ENCODE measurements around the gene CA10. TPM values are rescaled to one million over a fixed set of nuclear protein-coding genes. Genes with fewer than 3 reads are reported as not detected.

Gene CA10
- total and polyA plus RNA-seq, 9 of the 15 experiments (the other 6 are each of a cell fraction or from before 2014, with no cell fraction given) = not detected

DNA sequence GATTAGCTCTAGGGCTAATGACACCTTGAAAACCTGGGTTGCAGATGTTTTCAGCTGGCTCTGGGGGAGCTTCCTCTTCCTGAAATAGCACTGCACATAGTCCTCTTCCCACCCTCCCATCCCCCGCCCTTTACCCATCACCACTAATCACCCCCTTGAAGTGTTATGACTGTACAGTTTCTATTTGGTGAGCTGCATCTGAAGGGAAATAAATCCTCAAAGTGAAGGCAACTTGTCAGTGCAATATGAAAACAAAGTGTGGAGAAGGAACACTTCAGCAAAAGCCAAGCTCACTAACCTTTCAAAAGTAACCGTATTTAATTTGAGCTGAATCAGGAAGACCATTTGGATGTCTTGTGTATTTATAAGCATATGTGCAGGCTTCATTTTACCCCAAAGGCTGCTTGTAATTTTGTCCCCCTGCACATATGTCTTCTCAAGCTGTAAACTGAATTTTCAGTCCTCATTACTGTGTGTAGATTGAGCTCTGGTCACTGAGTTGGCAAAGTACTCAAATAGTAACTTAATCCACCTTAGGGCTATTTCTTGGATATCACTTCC, 44.1 kb upstream of the CA10 start:
- Histone ChIP-seq H3K9me3 (replicated peaks; ENCODE audit: control insufficient read depth, insufficient read depth, low read depth, low read length) (0 out of 2 replicates have a peak, but pooled peaks cover 2% of the 10 kb centered on the region), H3K9me1 (ENCODE audit: control insufficient read depth, insufficient read depth, low read length) (no peaks in the 10 kb centered on the region), H2AFZ (ENCODE audit: low read depth, low read length) (no peak overlapping the region), H3K36me3 (ENCODE audit: control insufficient read depth, insufficient read depth, low read length) (no peaks in the 10 kb centered on the region), H3K27me3 (ENCODE audit: control insufficient read depth in 2 of 2, insufficient read depth in 2 of 2, low read length in 2 of 2) (no peaks in the 10 kb centered on the region), H3K4me3 (no peak overlapping the region), H3K4me2 (ENCODE audit: insufficient read depth, low read length) (no peak overlapping the region), H3K4me1 (replicated peaks in 1 of 2; ENCODE audit: control insufficient read depth in 2 of 2, insufficient read depth in 2 of 2, low read length in 2 of 2) (no peaks in the 10 kb centered on the region), H3K9ac (ENCODE audit: insufficient read depth in 1 of 2, low read depth in 2 of 2, low read length in 2 of 2) (no peak overlapping the region), H3K27ac (ENCODE audit: extremely low read depth, low read depth, low read length) (no peak overlapping the region), H4K20me1 (replicated peaks; ENCODE audit: control insufficient read depth, insufficient read depth, low read length) (no peaks in the 10 kb centered on the region), H3K79me2 (ENCODE audit: control insufficient read depth, insufficient read depth, low read length) (no peaks in the 10 kb centered on the region)
- WGBS (ENCODE audit: insufficient coverage, low coverage, missing lambda C conversion rate) = 0% methylated on average over 2 of the region's 2 CpGs
- ATAC-seq (no peak), FAIRE-seq (no peak), DNase-seq (ENCODE audit: extremely low read depth in 1 of 4, low spot score in 3 of 4) (no peak)
- BruUV-seq (replicated peaks) = no TSS peak
- intact Hi-C loops (cut with micrococcal nuclease) = no loop called here
- ChIA-PET POLR2A (no interaction called here), CTCF (ENCODE audit: low intra/inter-chr PET ratio) (no interaction called here)
- in situ Hi-C loops (cut with MboI) = no loop called here
- TF ChIP-seq ZNF324 (CRISPR knock-in tag; IDR thresholded peaks at IDR 0.05) = no peak
- no peak for TF ChIP-seq SRF (CRISPR knock-in tag; IDR thresholded peaks at IDR 0.05)
- no peak for TF ChIP-seq ESRRA (IDR thresholded peaks at IDR 0.05; ENCODE audit: borderline replicate concordance, low read depth)
- no peak for TF ChIP-seq HDAC1 (IDR thresholded peaks at IDR 0.05)
- no peak for TF ChIP-seq ZNF134 (CRISPR knock-in tag; conservative IDR thresholded peaks at IDR 0.05)
- TF ChIP-seq CBX1 (IDR thresholded peaks at IDR 0.05; ENCODE audit: low read depth) = no peak
- TF ChIP-seq, protein P1, sequence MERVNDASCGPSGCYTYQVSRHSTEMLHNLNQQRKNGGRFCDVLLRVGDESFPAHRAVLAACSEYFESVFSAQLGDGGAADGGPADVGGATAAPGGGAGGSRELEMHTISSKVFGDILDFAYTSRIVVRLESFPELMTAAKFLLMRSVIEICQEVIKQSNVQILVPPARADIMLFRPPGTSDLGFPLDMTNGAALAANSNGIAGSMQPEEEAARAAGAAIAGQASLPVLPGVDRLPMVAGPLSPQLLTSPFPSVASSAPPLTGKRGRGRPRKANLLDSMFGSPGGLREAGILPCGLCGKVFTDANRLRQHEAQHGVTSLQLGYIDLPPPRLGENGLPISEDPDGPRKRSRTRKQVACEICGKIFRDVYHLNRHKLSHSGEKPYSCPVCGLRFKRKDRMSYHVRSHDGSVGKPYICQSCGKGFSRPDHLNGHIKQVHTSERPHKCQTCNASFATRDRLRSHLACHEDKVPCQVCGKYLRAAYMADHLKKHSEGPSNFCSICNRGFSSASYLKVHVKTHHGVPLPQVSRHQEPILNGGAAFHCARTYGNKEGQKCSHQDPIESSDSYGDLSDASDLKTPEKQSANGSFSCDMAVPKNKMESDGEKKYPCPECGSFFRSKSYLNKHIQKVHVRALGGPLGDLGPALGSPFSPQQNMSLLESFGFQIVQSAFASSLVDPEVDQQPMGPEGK (CRISPR knock-in tag; IDR thresholded peaks at IDR 0.05; ENCODE audit: borderline replicate concordance) = no peak
- TF ChIP-seq TAF7 (tag; IDR thresholded peaks at IDR 0.05) = no peak
- TF ChIP-seq TRIM24 (IDR thresholded peaks at IDR 0.05) = no peak
- TF ChIP-seq MAFG (tag; conservative IDR thresholded peaks at IDR 0.05) = no peak
- TF ChIP-seq, protein P2, sequence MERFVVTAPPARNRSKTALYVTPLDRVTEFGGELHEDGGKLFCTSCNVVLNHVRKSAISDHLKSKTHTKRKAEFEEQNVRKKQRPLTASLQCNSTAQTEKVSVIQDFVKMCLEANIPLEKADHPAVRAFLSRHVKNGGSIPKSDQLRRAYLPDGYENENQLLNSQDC (CRISPR knock-in tag; IDR thresholded peaks at IDR 0.05) = no peak
- no peak for TF ChIP-seq NELFE (IDR thresholded peaks at IDR 0.05; ENCODE audit: insufficient read depth, insufficient read length)
- TF ChIP-seq ZBTB8A (IDR thresholded peaks at IDR 0.05; ENCODE audit: partially characterized antibody) = no peak
- TF ChIP-seq FOXJ2 (tag; IDR thresholded peaks at IDR 0.05) = no peak

All from K562 (cell line).